Muscle layer of duodenum (tissue), 2 donors: ENCODE measurements around the gene AQP12B.
"Not testable (repeated sequence)": the region's sequence is repeated elsewhere in the genome, so short reads cannot be mapped to it uniquely, and the experiment has no call there.

Source experiments
- H3K27ac ChIP-seq: one replicate; pipeline ENCODE4 v1.7.0; 2013; ENCODE audit warnings: mild to moderate bottlenecking, low read length
- H3K27me3 ChIP-seq: one replicate; pipeline ENCODE4 v1.7.0; 2013; ENCODE audit warnings: low read depth, mild to moderate bottlenecking, control low read depth, low read length
- H3K36me3 ChIP-seq, 2 donors: one replicate each; pipeline ENCODE4 v1.7.0; 2013; ENCODE audit warnings: low read length in 2 of 2, control low read depth in 1 of 2, mild to moderate bottlenecking in 1 of 2; ENCODE audit not compliant: insufficient read depth in 2 of 2, control insufficient read depth in 1 of 2
- H3K4me1 ChIP-seq, 2 donors: one replicate each; pipeline ENCODE4 v1.7.0; 2013; ENCODE audit warnings: low read length in 2 of 2, mild to moderate bottlenecking in 2 of 2, control low read depth in 1 of 2, moderate library complexity in 1 of 2; ENCODE audit not compliant: insufficient read depth in 2 of 2, control insufficient read depth in 1 of 2
- H3K4me3 ChIP-seq, 2 donors: one replicate each; pipeline ENCODE4 v1.7.0; 2013; ENCODE audit warnings: low read length in 2 of 2, low read depth in 1 of 2, mild to moderate bottlenecking in 1 of 2
- H3K9me3 ChIP-seq, 2 donors: one replicate each; pipeline ENCODE4 v1.7.0; 2013; ENCODE audit warnings: low read length in 2 of 2, control low read depth in 1 of 2, mild to moderate bottlenecking in 1 of 2; ENCODE audit not compliant: control insufficient read depth in 1 of 2
- donor health status: healthy.

The AQP12B gene

GRCh38 chr2:240696469-240696868, 13.8 kb upstream of the AQP12B start:
- H3K36me3 ChIP-seq, H3K4me1 ChIP-seq, H3K27me3 ChIP-seq, H3K9me3 ChIP-seq, H3K27ac ChIP-seq, H3K4me3 ChIP-seq: not testable (repeated sequence)

GRCh38 chr2:240695593-240695992, 12.9 kb upstream of the AQP12B start:
- not testable (repeated sequence) for H3K36me3 ChIP-seq, H3K9me3 ChIP-seq, H3K27ac ChIP-seq, H3K4me3 ChIP-seq, H3K4me1 ChIP-seq, H3K27me3 ChIP-seq

DNA sequence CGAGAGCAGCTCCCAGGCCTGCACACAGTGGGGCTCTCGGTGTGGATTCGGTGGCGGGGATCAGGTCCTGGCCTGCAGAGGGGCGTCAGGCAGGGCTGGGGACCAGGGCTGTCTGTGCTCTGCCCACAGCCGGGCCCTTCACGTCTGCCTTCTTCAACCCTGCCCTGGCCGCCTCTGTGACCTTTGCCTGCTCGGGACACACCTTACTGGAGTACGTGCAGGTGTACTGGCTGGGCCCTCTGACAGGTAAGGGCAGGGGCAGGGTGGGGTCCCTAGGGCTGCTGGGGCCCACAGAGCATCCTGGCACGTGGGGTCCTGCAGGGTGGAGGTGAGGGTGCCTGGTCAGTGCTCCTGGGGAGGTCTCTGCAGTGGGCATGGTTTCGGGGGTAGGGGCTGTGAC, 11.6 kb upstream of the AQP12B start:
- H3K27me3 ChIP-seq, H3K27ac ChIP-seq, H3K36me3 ChIP-seq, H3K4me1 ChIP-seq, H3K4me3 ChIP-seq, H3K9me3 ChIP-seq: not testable (repeated sequence)

- H3K4me3 ChIP-seq, H3K9me3 ChIP-seq, H3K4me1 ChIP-seq, H3K27me3 ChIP-seq, H3K27ac ChIP-seq, H3K36me3 ChIP-seq: not testable (repeated sequence)
These were observed 10.2 kb upstream of the AQP12B start for GRCh38 chr2:240692583-240693561.

- H3K9me3 ChIP-seq, H3K36me3 ChIP-seq, H3K27me3 ChIP-seq, H3K4me3 ChIP-seq, H3K27ac ChIP-seq, H3K4me1 ChIP-seq: not testable (repeated sequence)
These were observed 9.1 kb upstream of the AQP12B start, which contains the start of gene AQP12A for GRCh38 chr2:240691631-240692420. AQP12A (plus strand) TSS chr2:240691866; CDS start chr2:240691914, 48 bp downstream.

- H3K27me3 ChIP-seq, result not testable (repeated sequence)
These were observed 8.4 kb upstream of the AQP12B start for GRCh38 chr2:240691075-240691427.

DNA sequence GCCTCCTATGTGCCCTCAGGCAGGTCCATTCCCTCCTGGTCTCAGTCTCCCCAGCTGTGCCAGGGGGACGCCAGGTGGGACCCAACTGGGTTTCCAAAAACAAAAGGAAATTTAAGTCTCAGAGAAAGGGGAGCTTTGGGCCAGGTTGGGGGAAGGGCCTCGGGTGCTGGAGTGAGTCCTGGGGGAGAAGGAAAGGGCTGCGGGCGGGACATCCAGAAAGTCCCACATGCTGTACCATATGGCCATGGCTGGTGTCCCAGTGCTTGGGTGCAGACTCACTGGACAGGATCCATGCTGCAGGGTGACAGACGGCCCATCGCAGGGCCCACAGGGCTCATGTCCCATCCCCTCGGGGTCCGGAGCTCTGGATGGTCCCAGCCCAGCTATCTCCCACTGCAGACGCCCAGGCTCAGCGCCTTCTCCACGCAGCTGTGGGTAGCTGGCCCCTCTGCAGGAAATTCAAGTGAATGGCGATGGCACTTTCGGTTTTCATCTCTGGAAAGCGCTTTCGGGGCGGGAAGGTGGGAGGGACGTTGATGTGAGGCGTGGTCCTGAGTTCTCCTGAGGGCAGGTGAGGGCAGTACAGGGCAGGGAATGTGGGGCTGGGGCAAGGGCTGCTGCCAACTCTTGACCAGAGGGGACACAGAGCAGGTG, 7.9 kb upstream of the AQP12B start:
- not testable (repeated sequence) for H3K4me1 ChIP-seq, H3K27ac ChIP-seq, H3K4me3 ChIP-seq, H3K27me3 ChIP-seq, H3K36me3 ChIP-seq, H3K9me3 ChIP-seq

More at GRCh38 chr2:240691075-240691427, 8.4 kb upstream of the AQP12B start:
- H3K4me1 ChIP-seq, H3K36me3 ChIP-seq, H3K4me3 ChIP-seq, H3K9me3 ChIP-seq, H3K27ac ChIP-seq: not testable (repeated sequence)

- Histone ChIP-seq H3K4me3 (no peak overlapping the region), H3K9me3 (no peaks in the 10 kb centered on the region), H3K27ac (no peak overlapping the region), H3K36me3 (no peaks in the 10 kb centered on the region), H3K27me3 (no peaks in the 10 kb centered on the region), H3K4me1 (no peaks in the 10 kb centered on the region)
These were observed 7.3 kb upstream of the AQP12B start for GRCh38 chr2:240689975-240690374.

GRCh38 chr2:240688553-240688919, 5.9 kb upstream of the AQP12B start:
- H3K27ac ChIP-seq, result no peak overlapping the region
- no peak overlapping the region for H3K4me3 ChIP-seq
- no peaks in the 10 kb centered on the region for H3K4me1 ChIP-seq
- no peaks in the 10 kb centered on the region for H3K36me3 ChIP-seq
- H3K9me3 ChIP-seq, result no peaks in the 10 kb centered on the region
- no peaks in the 10 kb centered on the region for H3K27me3 ChIP-seq

DNA sequence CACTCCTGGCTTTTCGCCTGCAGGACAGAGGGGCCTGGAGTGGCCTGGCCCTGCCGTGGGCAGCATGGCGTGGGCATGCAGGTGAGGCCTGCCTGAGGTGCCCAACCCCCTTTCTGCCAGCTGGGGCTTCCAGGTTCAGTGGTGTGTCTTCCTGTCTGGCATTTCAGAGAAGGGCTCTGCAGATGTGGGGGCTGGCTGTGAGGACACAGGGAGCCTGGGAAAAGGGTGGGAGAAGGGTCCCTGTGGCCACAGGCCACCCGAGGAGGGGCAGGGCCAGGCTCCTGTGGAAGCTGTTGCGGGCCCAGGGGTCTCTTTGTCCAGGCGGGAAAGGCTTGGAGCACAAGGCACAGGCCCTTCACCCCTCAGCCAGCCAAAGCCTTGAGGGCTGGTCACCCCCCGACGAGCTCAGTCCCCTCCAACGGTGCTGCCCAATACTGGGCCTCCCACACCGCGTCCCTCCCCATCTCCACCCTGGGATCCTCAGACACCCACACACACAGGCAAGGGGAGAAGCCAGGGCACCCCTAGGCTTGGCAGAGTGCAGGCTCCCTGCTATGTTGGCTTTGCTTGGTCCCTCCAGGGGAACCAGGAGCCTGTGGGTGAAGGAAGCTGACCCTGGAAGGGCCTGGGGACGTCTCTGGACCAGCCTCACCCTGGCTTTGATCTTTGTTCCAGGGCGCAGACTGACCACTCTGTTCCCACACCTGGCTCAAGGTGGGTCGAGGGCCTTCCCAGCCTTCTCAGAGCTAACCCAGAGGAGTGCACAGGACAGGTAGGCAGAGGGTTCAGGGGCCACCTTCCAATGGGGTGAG, 5.3 kb upstream of the AQP12B start:
- Histone ChIP-seq H3K27ac (no peak overlapping the region), H3K9me3 (no peaks in the 10 kb centered on the region), H3K4me3 (no peak overlapping the region), H3K4me1 (no peaks in the 10 kb centered on the region), H3K36me3 (no peaks in the 10 kb centered on the region), H3K27me3 (no peaks in the 10 kb centered on the region)
